ENCODE data around the gene EDAR.
A peak's percentile ranks its signal among the peaks of the same experiment; 100 is the strongest.

Gene EDAR

DNA sequence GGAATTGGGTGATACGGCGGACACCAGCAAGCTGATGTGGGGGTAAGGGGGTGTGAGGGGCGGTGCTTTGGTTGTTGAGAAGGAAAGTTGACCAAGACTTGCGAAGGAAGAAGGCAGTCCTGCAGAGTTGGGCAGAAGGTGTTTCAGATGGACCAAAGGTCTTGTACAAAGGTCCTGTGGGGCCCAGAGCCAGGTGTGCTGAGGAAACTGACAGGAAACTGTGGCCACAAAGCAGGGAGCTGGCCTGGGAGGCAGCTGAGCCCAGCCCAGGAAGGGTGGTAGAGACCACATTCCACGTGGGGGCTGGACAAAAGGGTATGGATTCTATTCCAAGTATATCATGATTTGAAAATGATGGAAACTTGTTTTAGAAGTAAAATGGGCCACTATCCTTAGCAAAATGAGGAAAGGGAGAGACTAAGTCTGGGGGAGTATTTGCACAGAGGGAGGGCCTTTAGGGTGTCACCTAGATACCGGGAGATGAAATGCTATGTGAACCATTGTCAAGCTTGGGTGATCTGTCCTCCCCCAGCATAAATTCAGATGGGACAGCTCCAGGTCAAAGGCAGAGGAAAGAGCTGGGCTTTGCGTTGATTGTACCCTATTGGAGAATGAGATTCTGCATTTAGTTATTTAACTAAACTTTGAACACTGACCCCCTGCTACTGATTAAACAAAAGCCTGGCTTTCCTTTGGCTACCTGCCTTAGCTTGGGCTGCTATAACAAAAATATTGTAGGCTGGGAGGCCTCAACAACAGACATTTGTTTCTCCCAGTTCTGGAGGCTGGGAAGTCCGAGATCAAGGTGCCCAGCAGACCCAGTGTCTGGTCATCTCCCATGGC lies 4.3 kb upstream of the EDAR start:
- H3K9me3 ChIP-seq (ENCODE audit: control insufficient read depth, low read length): no peaks in the 10 kb centered on the region
- peaks cover 6% of the 10 kb centered on the region for H3K4me1 ChIP-seq (ENCODE audit: control insufficient read depth, insufficient read depth, low read length)
- H3K4me3 ChIP-seq (ENCODE audit: low read length): no peak overlapping the region
- H3K36me3 ChIP-seq (ENCODE audit: control insufficient read depth, insufficient read depth, low read length): no peaks in the 10 kb centered on the region
- peaks cover 2% of the 10 kb centered on the region for H3K27me3 ChIP-seq (ENCODE audit: control insufficient read depth, insufficient read depth, low read length)
- H3K9ac ChIP-seq (ENCODE audit: low read length): no peak overlapping the region

DNA sequence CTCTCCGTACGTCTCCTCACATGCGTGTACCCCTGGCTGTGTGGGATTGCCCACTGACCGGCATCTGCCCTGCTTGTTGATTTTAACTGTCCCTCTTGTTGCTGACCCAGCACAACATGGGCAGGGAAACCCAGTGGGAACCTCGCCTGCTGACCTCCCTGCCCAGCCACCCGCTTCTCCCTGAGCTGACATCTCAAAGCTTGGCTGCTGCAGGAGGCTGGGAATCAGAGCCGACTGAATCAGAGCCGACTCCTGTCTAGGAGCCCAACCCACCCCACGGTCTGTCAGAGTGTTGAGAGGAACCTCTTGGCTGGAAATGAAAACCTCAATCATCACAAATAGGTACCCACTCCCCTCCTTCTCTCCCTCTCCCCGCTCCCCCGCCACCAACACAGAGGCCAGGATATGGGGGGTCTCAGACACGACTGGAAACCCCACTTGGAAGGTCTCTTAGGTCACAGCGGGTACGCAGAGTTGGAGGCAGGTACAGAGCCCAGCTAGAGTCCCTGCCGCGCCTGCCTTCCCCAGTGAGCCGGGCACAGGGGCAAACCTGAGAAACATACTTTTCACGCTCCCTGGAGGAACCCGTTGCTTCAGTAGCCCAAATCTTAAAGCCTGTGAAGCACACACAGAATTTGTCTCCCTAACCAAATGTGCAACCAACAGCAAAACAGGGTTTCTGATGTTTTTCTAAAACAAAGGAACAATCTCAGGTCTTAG lies 784 bp downstream of the EDAR start:
- H3K9ac ChIP-seq (ENCODE audit: low read length): peak overlapping the region; percentile 10
- H3K4me3 ChIP-seq (ENCODE audit: low read length): peak overlapping the region; percentile 33

DNA sequence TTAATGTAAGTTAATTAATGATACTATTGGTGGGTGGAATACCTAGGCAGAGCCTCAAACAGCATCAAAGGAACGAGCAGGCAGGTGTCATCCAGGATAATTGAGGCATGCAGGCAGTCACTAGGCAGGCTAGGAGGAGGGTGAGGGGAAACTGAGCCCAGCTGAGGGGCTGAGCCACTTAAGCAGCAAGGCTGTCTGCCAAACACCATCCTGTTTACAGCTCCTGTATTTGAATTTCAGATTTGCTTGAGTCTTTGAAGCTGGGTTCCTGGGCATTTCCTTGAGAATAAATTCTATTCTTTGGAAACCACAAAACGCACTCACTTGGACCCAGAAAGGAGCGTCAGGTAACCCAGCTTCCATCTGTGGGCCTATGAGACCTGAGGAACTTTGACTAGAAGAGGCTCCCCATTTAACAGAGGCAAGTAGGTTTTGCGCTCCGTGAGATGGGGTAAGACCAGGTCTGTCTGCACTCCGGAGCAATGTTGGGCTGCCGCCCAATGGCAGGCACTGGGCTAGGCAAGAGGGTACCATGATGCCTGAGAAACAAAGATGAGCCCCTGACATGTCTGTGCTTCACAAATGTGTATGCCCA lies 2.0 kb downstream of the EDAR start:
- Histone ChIP-seq H3K36me3 (ENCODE audit: control insufficient read depth, insufficient read depth, low read length) (no peaks in the 10 kb centered on the region), H3K9me3 (ENCODE audit: control insufficient read depth, low read length) (no peaks in the 10 kb centered on the region), H3K9ac (ENCODE audit: low read length) (no peak overlapping the region), H3K27me3 (ENCODE audit: control insufficient read depth, insufficient read depth, low read length) (peaks cover 7% of the 10 kb centered on the region), H3K4me1 (ENCODE audit: control insufficient read depth, insufficient read depth, low read length) (peaks cover 8% of the 10 kb centered on the region), H3K4me3 (ENCODE audit: low read length) (no peak overlapping the region)

More for the DNA sequence above, 784 bp downstream of the EDAR start:
- Histone ChIP-seq H3K4me1 (ENCODE audit: control insufficient read depth, insufficient read depth, low read length) (peaks cover 3% of the 10 kb centered on the region), H3K36me3 (ENCODE audit: control insufficient read depth, insufficient read depth, low read length) (no peaks in the 10 kb centered on the region), H3K27me3 (ENCODE audit: control insufficient read depth, insufficient read depth, low read length) (peaks cover 7% of the 10 kb centered on the region), H3K9me3 (ENCODE audit: control insufficient read depth, low read length) (no peaks in the 10 kb centered on the region)

DNA sequence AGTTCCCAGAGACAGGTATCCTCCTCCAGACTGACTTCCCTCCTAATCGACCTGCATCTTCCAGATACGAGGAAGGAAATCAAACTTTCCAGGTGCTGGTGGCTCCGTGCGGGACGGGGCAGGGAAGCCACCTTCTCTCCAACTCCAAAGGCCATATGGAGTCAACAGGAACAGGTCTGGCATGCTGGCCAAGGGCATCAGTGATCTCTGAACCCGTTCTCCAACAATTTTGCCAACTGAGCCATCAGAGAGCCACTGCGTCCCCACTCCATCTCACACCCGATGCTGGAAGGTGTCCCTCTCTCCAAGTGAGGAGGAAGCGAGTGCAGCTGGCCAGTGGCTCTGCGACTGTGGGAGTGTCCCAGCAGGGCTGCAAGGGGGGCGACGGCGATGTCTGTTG lies 5.4 kb downstream of the EDAR start:
- H3K4me3 ChIP-seq (ENCODE audit: low read length): no peak overlapping the region
- no peaks in the 10 kb centered on the region for H3K36me3 ChIP-seq (ENCODE audit: control insufficient read depth, insufficient read depth, low read length)
- no peaks in the 10 kb centered on the region for H3K9me3 ChIP-seq (ENCODE audit: control insufficient read depth, low read length)
- H3K9ac ChIP-seq (ENCODE audit: low read length): no peak overlapping the region
- H3K4me1 ChIP-seq (ENCODE audit: control insufficient read depth, insufficient read depth, low read length): peaks cover 28% of the 10 kb centered on the region
- H3K27me3 ChIP-seq (ENCODE audit: control insufficient read depth, insufficient read depth, low read length): peaks cover 7% of the 10 kb centered on the region

DNA sequence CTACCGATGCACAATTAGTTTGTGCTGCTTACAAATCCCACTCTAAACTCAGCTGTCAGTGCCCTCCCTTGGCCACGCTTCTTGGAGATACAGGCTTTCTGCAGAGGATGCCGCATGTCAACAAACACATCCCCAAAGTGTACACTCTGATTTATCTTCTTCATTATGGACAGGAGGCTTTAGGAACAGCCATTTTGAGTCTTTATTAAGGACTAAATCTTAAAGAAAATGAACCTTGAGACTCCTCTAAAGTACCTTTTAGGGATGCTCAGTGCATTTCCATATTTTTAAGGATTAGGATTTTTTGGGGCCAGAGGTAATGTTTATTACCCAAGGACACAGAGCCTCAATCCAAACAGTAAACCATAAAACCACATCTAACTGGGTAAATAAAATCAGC lies 6.0 kb downstream of the EDAR start:
- Histone ChIP-seq H3K9me3 (ENCODE audit: control insufficient read depth, low read length) (no peaks in the 10 kb centered on the region), H3K27me3 (ENCODE audit: control insufficient read depth, insufficient read depth, low read length) (peaks cover 3% of the 10 kb centered on the region), H3K36me3 (ENCODE audit: control insufficient read depth, insufficient read depth, low read length) (no peaks in the 10 kb centered on the region), H3K4me1 (ENCODE audit: control insufficient read depth, insufficient read depth, low read length) (peaks cover 28% of the 10 kb centered on the region), H3K4me3 (ENCODE audit: low read length) (no peak overlapping the region), H3K9ac (ENCODE audit: low read length) (no peak overlapping the region)

DNA sequence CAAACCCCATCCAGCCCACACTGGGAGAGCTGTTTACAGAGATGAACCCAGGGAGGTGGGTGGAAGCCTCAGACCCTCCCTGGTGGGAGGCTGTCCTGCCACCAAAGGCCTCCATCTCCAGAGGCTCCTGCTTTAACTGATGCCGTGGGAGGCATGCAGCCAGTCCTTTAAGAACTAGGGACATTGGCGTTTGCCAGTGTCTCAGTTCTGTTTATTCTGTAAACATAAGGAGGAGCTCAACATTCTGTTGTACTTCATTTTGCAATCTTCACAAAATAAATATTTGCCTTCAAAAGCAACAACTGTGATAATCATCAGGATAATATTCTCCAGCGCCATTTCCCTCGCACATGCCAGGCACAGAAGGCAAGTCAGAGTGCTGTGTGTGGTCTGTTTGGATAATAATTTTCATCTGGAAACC lies 6.8 kb downstream of the EDAR start:
- Histone ChIP-seq H3K9ac (ENCODE audit: low read length) (no peak overlapping the region), H3K9me3 (ENCODE audit: control insufficient read depth, low read length) (no peaks in the 10 kb centered on the region), H3K27me3 (ENCODE audit: control insufficient read depth, insufficient read depth, low read length) (no peaks in the 10 kb centered on the region), H3K4me3 (ENCODE audit: low read length) (no peak overlapping the region), H3K36me3 (ENCODE audit: control insufficient read depth, insufficient read depth, low read length) (no peaks in the 10 kb centered on the region), H3K4me1 (ENCODE audit: control insufficient read depth, insufficient read depth, low read length) (peaks cover 28% of the 10 kb centered on the region)

DNA sequence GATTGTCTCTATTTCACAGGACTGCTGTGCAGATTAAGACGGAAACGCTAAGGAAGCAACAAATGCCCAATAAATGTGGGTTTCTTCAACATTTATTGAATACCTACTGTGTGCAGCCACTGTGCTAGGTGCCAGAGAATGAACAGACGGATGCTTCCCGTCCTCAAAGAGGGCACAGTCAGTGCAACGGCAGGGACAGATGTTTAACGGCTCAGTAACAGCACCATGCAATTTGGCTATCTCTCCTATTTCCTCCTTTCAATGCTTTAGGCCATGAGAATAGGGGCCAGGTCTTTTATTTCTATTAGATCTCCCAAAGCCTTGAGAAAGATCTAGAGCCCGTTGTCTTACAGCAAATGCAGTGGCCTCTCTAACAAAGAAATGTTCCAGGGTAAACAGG lies 7.2 kb downstream of the EDAR start:
- Histone ChIP-seq H3K4me1 (ENCODE audit: control insufficient read depth, insufficient read depth, low read length) (peaks cover 28% of the 10 kb centered on the region), H3K4me3 (ENCODE audit: low read length) (no peak overlapping the region), H3K9me3 (ENCODE audit: control insufficient read depth, low read length) (no peaks in the 10 kb centered on the region), H3K36me3 (ENCODE audit: control insufficient read depth, insufficient read depth, low read length) (no peaks in the 10 kb centered on the region), H3K27me3 (ENCODE audit: control insufficient read depth, insufficient read depth, low read length) (no peaks in the 10 kb centered on the region), H3K9ac (ENCODE audit: low read length) (no peak overlapping the region)

DNA sequence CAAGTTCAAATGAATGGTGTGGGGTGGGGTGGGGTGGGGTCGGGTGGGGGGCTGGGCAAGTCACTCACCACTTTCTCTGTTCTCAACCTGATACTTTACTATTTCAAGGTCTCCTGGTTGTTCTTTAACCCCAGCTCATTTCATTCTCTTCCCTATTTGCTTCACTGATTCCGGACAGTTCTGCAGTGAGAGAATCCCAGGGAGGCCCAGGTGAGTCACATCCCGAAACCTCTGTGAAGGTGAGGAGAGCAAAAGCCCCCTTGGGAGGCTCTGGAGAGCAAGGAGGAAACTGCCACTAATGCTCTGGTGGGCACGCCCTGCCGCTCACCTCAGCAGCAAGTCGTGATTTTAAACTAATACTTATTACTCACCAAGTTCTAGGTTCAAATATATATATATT lies 8.9 kb downstream of the EDAR start:
- H3K36me3 ChIP-seq (ENCODE audit: control insufficient read depth, insufficient read depth, low read length): no peaks in the 10 kb centered on the region
- no peaks in the 10 kb centered on the region for H3K9me3 ChIP-seq (ENCODE audit: control insufficient read depth, low read length)
- H3K4me3 ChIP-seq (ENCODE audit: low read length): no peak overlapping the region
- no peak overlapping the region for H3K9ac ChIP-seq (ENCODE audit: low read length)
- no peaks in the 10 kb centered on the region for H3K27me3 ChIP-seq (ENCODE audit: control insufficient read depth, insufficient read depth, low read length)
- H3K4me1 ChIP-seq (ENCODE audit: control insufficient read depth, insufficient read depth, low read length): peaks cover 28% of the 10 kb centered on the region

DNA sequence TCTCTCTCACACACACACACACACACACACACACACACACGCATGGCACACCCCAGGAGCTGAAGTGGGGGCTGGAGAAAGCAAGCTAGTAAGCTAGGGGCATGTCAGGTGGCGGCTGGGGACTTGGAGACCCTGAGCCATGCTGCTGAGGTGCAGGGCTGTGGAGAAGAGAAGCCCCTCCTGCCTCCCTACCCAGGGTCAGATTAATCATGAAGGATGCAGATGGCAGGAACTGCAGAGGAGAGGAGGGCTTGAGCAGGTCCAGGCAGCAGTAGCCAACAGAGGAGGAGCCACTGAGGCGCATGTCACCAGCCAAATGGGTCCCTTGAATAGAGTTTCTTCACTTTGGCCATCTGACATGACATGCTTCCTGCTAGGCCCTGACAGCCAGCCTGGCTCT lies 9.6 kb downstream of the EDAR start:
- H3K27me3 ChIP-seq (ENCODE audit: control insufficient read depth, insufficient read depth, low read length): no peaks in the 10 kb centered on the region
- no peak overlapping the region for H3K9ac ChIP-seq (ENCODE audit: low read length)
- H3K4me1 ChIP-seq (ENCODE audit: control insufficient read depth, insufficient read depth, low read length): peaks cover 28% of the 10 kb centered on the region
- no peaks in the 10 kb centered on the region for H3K36me3 ChIP-seq (ENCODE audit: control insufficient read depth, insufficient read depth, low read length)
- no peak overlapping the region for H3K4me3 ChIP-seq (ENCODE audit: low read length)
- H3K9me3 ChIP-seq (ENCODE audit: control insufficient read depth, low read length): no peaks in the 10 kb centered on the region

DNA sequence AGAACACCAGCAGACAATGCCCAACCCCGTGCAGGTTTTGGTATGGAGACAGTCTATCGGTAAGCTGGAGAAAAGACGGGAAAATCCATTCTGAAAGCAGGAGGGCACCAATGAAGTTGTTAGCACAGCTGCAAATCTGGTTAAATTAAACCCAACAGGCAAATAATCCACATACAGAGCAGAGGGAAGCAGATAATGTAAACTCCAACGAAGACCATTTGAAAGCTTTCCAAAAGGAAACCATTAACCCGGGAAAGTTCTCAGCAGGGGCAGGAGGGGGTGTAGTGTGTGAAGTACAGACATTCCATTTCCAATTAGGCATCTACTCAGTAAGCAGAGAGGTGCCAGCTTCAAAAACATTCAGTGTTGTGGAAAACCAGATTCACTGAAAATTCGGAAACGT lies 10.3 kb downstream of the EDAR start:
- H3K4me3 ChIP-seq (ENCODE audit: low read length): no peak overlapping the region
- H3K27me3 ChIP-seq (ENCODE audit: control insufficient read depth, insufficient read depth, low read length): no peaks in the 10 kb centered on the region
- no peaks in the 10 kb centered on the region for H3K36me3 ChIP-seq (ENCODE audit: control insufficient read depth, insufficient read depth, low read length)
- peaks cover 28% of the 10 kb centered on the region for H3K4me1 ChIP-seq (ENCODE audit: control insufficient read depth, insufficient read depth, low read length)
- H3K9ac ChIP-seq (ENCODE audit: low read length): no peak overlapping the region
- no peaks in the 10 kb centered on the region for H3K9me3 ChIP-seq (ENCODE audit: control insufficient read depth, low read length)

DNA sequence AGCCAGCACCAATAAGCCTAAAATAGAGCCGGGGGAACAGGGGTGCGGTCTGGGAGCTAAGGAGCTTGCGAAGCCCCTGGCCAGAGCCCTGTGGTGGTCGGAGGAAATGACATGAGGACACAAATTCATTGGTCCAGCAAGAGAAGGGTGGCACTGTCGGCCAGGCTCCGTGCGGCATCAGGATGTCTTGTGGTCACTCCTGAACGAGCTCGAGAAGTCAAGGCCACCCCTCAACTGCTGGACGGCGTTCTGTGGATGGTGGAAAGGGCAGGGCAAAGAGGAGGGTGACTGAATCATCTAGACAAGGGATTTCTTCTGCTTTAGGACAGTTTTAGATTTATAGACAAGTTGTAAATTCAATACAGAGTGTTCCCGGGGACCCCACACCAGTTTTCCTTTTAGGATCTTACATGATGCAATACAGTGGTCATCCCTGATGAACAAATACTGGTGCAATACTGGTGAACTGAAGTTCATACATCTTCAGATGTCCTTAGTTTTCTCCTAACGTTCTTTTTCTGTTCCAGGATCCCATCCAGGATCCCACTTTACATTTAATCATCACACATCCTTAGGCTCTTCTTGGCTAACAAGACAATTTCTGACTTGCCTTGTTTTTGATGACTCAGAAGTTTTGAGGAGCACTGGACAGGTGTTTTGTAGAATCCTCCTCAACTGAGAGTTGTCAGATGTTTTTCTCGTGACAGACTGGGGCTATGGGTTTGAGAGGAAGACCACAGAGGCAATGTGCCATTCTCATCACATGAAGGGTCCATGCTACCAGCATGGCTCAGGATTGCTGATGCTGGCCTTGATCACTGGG lies 13.2 kb downstream of the EDAR start:
- H3K4me3 ChIP-seq (ENCODE audit: low read length): no peak overlapping the region
- no peak overlapping the region for H3K9ac ChIP-seq (ENCODE audit: low read length)
- H3K9me3 ChIP-seq (ENCODE audit: control insufficient read depth, low read length): no peaks in the 10 kb centered on the region
- H3K4me1 ChIP-seq (ENCODE audit: control insufficient read depth, insufficient read depth, low read length): peaks cover 35% of the 10 kb centered on the region
- H3K36me3 ChIP-seq (ENCODE audit: control insufficient read depth, insufficient read depth, low read length): no peaks in the 10 kb centered on the region
- H3K27me3 ChIP-seq (ENCODE audit: control insufficient read depth, insufficient read depth, low read length): no peaks in the 10 kb centered on the region

Measured in mucosa of stomach (tissue), 1 donor.